ENCODE data around the gene LIMS4.
"Not testable (repeated sequence)": the region's sequence is repeated elsewhere in the genome, so short reads cannot be mapped to it uniquely, and the experiment has no call there.

The LIMS4 gene

GRCh38 chr2:110399378-110399777, 73.2 kb downstream of the LIMS4 start:
- not testable (repeated sequence) for H3K4me3 ChIP-seq (ENCODE audit: low read depth, low read length); DNase-seq (ENCODE audit: low read depth)

- not testable (repeated sequence) for H3K4me3 ChIP-seq (ENCODE audit: low read depth, low read length); DNase-seq (ENCODE audit: low read depth)
These were observed 76.6 kb downstream of the LIMS4 start for GRCh38 chr2:110395990-110396389.
